ENCODE results near the gene SMIM14. TPM values are rescaled to one million over a fixed set of nuclear protein-coding genes. Genes with fewer than 3 reads are reported as not detected.

The SMIM14 gene
- total and polyA plus RNA-seq, 2 donors (not counting 1 experiment from before 2014, with no cell fraction given), result 39.0 to 41.4 TPM

GRCh38 chr4:39637221-39637585, 1.5 kb downstream of the SMIM14 start:
- Histone ChIP-seq H3K4me3 (replicated peaks in 1 of 4; ENCODE audit: control extremely low read depth in 1 of 4, insufficient read depth in 1 of 4, low read depth in 3 of 4, low read length in 4 of 4) (peak overlapping the region; percentile 81 to 100 (median 86)), H3K27me3 (ENCODE audit: control insufficient read depth, insufficient read depth, low read length) (no peaks in the 10 kb centered on the region), H3K27ac (ENCODE audit: insufficient read depth, low read length) (peak overlapping the region; percentile 93), H4K20me1 (ENCODE audit: control insufficient read depth, extremely low read depth, insufficient read depth, low read length) (no peaks in the 10 kb centered on the region), H3K4me1 (ENCODE audit: control insufficient read depth, extremely low read depth, insufficient read depth, low read length) (no peaks in the 10 kb centered on the region), H3K36me3 (ENCODE audit: control insufficient read depth, insufficient read depth, low read length) (no peaks in the 10 kb centered on the region), H3K9ac (ENCODE audit: insufficient read depth, low read length) (peak overlapping the region; percentile 93), H3K9me3 (ENCODE audit: control insufficient read depth, insufficient read depth, low read depth, low read length) (no peaks in the 10 kb centered on the region), H3K79me2 (ENCODE audit: control insufficient read depth, insufficient read depth, low read length) (peaks cover 31% of the 10 kb centered on the region), H3K4me2 (ENCODE audit: extremely low read depth, insufficient read depth, low read length) (peak overlapping the region; percentile 92), H2AFZ (ENCODE audit: low read length) (peak overlapping the region; percentile 69)
- TF ChIP-seq EZH2 (IDR thresholded peaks at IDR 0.05; ENCODE audit: low read length, missing control alignments) (no peak), CTCF (conservative IDR thresholded peaks at IDR 0.05 in 1 of 2, IDR thresholded peaks at IDR 0.05 in 1 of 2; ENCODE audit: low read depth in 1 of 2, low read length in 2 of 2) (no peak)
- DNase-seq (ENCODE audit: low read depth in 2 of 2), result no peak

- Histone ChIP-seq H3K4me2 (ENCODE audit: extremely low read depth, insufficient read depth, low read length) (peak overlapping the region; percentile 92), H3K9me3 (ENCODE audit: control insufficient read depth, insufficient read depth, low read depth, low read length) (no peaks in the 10 kb centered on the region), H3K4me1 (ENCODE audit: control insufficient read depth, extremely low read depth, insufficient read depth, low read length) (no peaks in the 10 kb centered on the region), H3K9ac (ENCODE audit: insufficient read depth, low read length) (peak overlapping the region; percentile 93), H3K79me2 (ENCODE audit: control insufficient read depth, insufficient read depth, low read length) (peaks cover 31% of the 10 kb centered on the region), H3K27ac (ENCODE audit: insufficient read depth, low read length) (peak overlapping the region; percentile 93), H4K20me1 (ENCODE audit: control insufficient read depth, extremely low read depth, insufficient read depth, low read length) (no peaks in the 10 kb centered on the region), H3K36me3 (ENCODE audit: control insufficient read depth, insufficient read depth, low read length) (no peaks in the 10 kb centered on the region), H3K4me3 (replicated peaks in 1 of 4; ENCODE audit: control extremely low read depth in 1 of 4, insufficient read depth in 1 of 4, low read depth in 3 of 4, low read length in 4 of 4) (peak overlapping the region; percentile 81 to 100 (median 86)), H2AFZ (ENCODE audit: low read length) (no peak overlapping the region), H3K27me3 (ENCODE audit: control insufficient read depth, insufficient read depth, low read length) (no peaks in the 10 kb centered on the region)
- peak; percentile 20 to 47 for DNase-seq (ENCODE audit: low read depth in 2 of 2)
- TF ChIP-seq CTCF (conservative IDR thresholded peaks at IDR 0.05 in 1 of 2, IDR thresholded peaks at IDR 0.05 in 1 of 2; ENCODE audit: low read depth in 1 of 2, low read length in 2 of 2) (no peak), EZH2 (IDR thresholded peaks at IDR 0.05; ENCODE audit: low read length, missing control alignments) (no peak)
Observed at GRCh38 chr4:39636531-39637184, 2.0 kb downstream of the SMIM14 start.

- H3K27me3 ChIP-seq (ENCODE audit: control insufficient read depth, insufficient read depth, low read length), result no peaks in the 10 kb centered on the region
Observed at GRCh38 chr4:39635023-39635422, 3.6 kb downstream of the SMIM14 start.

More at GRCh38 chr4:39635023-39635422, 3.6 kb downstream of the SMIM14 start:
- no peak overlapping the region for H3K4me3 ChIP-seq (replicated peaks in 1 of 4; ENCODE audit: control extremely low read depth in 1 of 4, insufficient read depth in 1 of 4, low read depth in 3 of 4, low read length in 4 of 4)
- H3K4me2 ChIP-seq (ENCODE audit: extremely low read depth, insufficient read depth, low read length), result no peak overlapping the region
- no peak overlapping the region for H3K9ac ChIP-seq (ENCODE audit: insufficient read depth, low read length)
- peaks cover 31% of the 10 kb centered on the region for H3K79me2 ChIP-seq (ENCODE audit: control insufficient read depth, insufficient read depth, low read length)
- H3K36me3 ChIP-seq (ENCODE audit: control insufficient read depth, insufficient read depth, low read length), result no peaks in the 10 kb centered on the region
- no peak overlapping the region for H2AFZ ChIP-seq (ENCODE audit: low read length)
- H3K9me3 ChIP-seq (ENCODE audit: control insufficient read depth, insufficient read depth, low read depth, low read length), result no peaks in the 10 kb centered on the region
- H4K20me1 ChIP-seq (ENCODE audit: control insufficient read depth, extremely low read depth, insufficient read depth, low read length), result no peaks in the 10 kb centered on the region
- TF ChIP-seq EZH2 (IDR thresholded peaks at IDR 0.05; ENCODE audit: low read length, missing control alignments) (no peak), CTCF (conservative IDR thresholded peaks at IDR 0.05 in 1 of 2, IDR thresholded peaks at IDR 0.05 in 1 of 2; ENCODE audit: low read depth in 1 of 2, low read length in 2 of 2) (no peak)
- DNase-seq (ENCODE audit: low read depth in 2 of 2), result peak in 1 of 2 donors; percentile 9
- H3K27ac ChIP-seq (ENCODE audit: insufficient read depth, low read length), result no peak overlapping the region
- H3K4me1 ChIP-seq (ENCODE audit: control insufficient read depth, extremely low read depth, insufficient read depth, low read length), result no peaks in the 10 kb centered on the region
